Muscle layer of colon (tissue), 2 donors: ENCODE measurements around the gene SERPINB7.

Experiments used
- H3K27ac ChIP-seq: one replicate; pipeline ENCODE4 v1.7.0; 2013; ENCODE audit warnings: low read depth, mild to moderate bottlenecking, low read length, moderate library complexity
- H3K27me3 ChIP-seq, 2 donors: one replicate each; pipeline ENCODE4 v1.7.0; 2013; ENCODE audit warnings: low read length in 2 of 2, mild to moderate bottlenecking in 2 of 2; ENCODE audit not compliant: insufficient read depth in 2 of 2, control insufficient read depth in 1 of 2
- H3K36me3 ChIP-seq: one replicate; pipeline ENCODE4 v1.7.0; 2013; ENCODE audit warnings: mild to moderate bottlenecking, low read length; ENCODE audit not compliant: insufficient read depth
- H3K4me1 ChIP-seq: one replicate; pipeline ENCODE4 v1.7.0; 2013; ENCODE audit warnings: mild to moderate bottlenecking, low read length; ENCODE audit not compliant: insufficient read depth
- H3K4me3 ChIP-seq, 2 donors: one replicate each; pipeline ENCODE4 v1.7.0; 2013; ENCODE audit warnings: low read length in 2 of 2, low read depth in 1 of 2, mild to moderate bottlenecking in 1 of 2, moderate library complexity in 1 of 2
- H3K9ac ChIP-seq: one replicate; pipeline ENCODE4 v1.7.0; 2013; ENCODE audit warnings: low read length
- H3K9me3 ChIP-seq: one replicate; pipeline ENCODE4 v1.7.0; 2013; ENCODE audit warnings: mild to moderate bottlenecking, low read length
- donor health status: abdominal sarcoma.
- donor health status: Adenocarcinoma of cecum.

The SERPINB7 gene

DNA sequence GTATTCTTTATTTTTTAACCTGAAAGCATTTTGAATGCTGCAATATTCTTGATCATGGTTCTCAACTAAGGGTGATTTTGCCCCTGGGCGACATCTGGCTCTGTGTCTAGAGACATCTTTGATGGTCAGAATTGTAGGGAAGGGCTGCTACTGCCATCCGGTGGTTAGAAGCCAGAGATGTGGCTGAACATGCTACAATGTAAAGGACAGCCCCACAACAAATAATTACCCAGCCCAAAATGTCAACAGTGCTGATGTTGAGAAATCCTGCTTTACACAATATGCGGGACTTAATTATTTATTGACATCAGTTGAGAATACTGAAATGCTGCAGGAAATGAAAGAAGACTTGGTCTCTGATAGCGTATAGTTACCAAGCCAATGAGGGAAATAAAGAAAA, 74.8 kb downstream of the SERPINB7 start:
- Histone ChIP-seq H3K36me3 (no peaks in the 10 kb centered on the region), H3K27me3 (no peaks in the 10 kb centered on the region), H3K4me1 (no peaks in the 10 kb centered on the region), H3K27ac (no peak overlapping the region), H3K4me3 (no peak overlapping the region), H3K9me3 (no peaks in the 10 kb centered on the region), H3K9ac (no peak overlapping the region)

DNA sequence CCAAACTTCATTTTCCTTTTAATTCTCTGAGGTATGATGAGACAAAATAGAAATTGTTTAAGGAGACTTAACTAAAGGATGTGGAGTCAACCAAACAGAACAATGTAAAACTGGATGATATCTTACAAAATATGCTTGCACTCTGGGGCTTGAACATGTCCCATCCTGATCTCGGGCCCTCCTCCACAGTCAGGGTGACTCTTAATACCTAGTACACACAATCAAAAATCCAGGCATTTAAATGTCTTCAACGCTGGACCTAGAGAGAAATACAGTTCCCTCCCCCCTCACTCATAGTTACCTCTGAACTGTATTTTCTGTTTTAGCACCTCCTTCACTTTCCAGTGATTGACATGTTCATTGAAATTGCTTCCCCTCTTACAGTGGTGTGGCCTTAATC, 75.4 kb downstream of the SERPINB7 start:
- no peak overlapping the region for H3K27ac ChIP-seq
- H3K9me3 ChIP-seq, result no peaks in the 10 kb centered on the region
- H3K4me1 ChIP-seq, result no peaks in the 10 kb centered on the region
- H3K27me3 ChIP-seq, result no peaks in the 10 kb centered on the region
- no peak overlapping the region for H3K9ac ChIP-seq
- H3K36me3 ChIP-seq, result no peaks in the 10 kb centered on the region
- H3K4me3 ChIP-seq, result no peak overlapping the region
